Testis (tissue), 2 donors: ENCODE results near the gene MMADHC.

Experiments
- CTCF ChIP-seq, 3 experiments: fragments of 450-650 bp in 2 of 3; fragments of 200-600 bp in 1 of 3; sonication (generic) in 1 of 3; IDR thresholded peaks; one replicate each; pipeline ENCODE4 v1.5.1; 2016 to 2019; ENCODE audit warnings: antibody characterized with exemption in 3 of 3, mild to moderate bottlenecking in 2 of 3, moderate library complexity in 1 of 3
- POLR2A ChIP-seq: fragments of 450-650 bp; IDR thresholded peaks from one replicate; pipeline ENCODE4 v1.6.1; 2017; ENCODE audit warnings: antibody characterized with exemption, mild to moderate bottlenecking, moderate library complexity

- no peak for TF ChIP-seq CTCF (IDR thresholded peaks at IDR 0.05)
- TF ChIP-seq POLR2A: no peak
These were observed 13.7 kb upstream of the MMADHC start for GRCh38 chr2:149601141-149601796.
